Sigmoid colon (tissue), 4 donors: Measurements from ENCODE around the gene ZNF254.

Experiments used
- EP300 ChIP-seq, 4 donors: sonication (generic); formaldehyde crosslinking; IDR thresholded peaks; one replicate each; pipeline ENCODE4 v1.6.1; 2017; ENCODE audit warnings: antibody characterized with exemption in 4 of 4
- POLR2A ChIP-seq, 2 donors: fragments of 450-650 bp; IDR thresholded peaks; one replicate each; pipeline ENCODE4 v1.6.1; 2016; ENCODE audit warnings: antibody characterized with exemption in 2 of 2, mild to moderate bottlenecking in 2 of 2, moderate library complexity in 2 of 2
- POLR2AphosphoS5 ChIP-seq, 4 donors: sonication (generic); formaldehyde crosslinking; IDR thresholded peaks; one replicate each; pipeline ENCODE4 v1.6.1; 2017; ENCODE audit warnings: antibody characterized with exemption in 4 of 4
- TF ChIP-seq, protein P1 (sequence below), 4 experiments: fragments of 450-650 bp in 3 of 4; fragments of 200-600 bp in 1 of 4; IDR thresholded peaks; one replicate each; pipeline ENCODE4 v1.5.1; 2016 to 2019; ENCODE audit warnings: antibody characterized with exemption in 4 of 4, mild to moderate bottlenecking in 3 of 4, moderate library complexity in 2 of 4

DNA sequence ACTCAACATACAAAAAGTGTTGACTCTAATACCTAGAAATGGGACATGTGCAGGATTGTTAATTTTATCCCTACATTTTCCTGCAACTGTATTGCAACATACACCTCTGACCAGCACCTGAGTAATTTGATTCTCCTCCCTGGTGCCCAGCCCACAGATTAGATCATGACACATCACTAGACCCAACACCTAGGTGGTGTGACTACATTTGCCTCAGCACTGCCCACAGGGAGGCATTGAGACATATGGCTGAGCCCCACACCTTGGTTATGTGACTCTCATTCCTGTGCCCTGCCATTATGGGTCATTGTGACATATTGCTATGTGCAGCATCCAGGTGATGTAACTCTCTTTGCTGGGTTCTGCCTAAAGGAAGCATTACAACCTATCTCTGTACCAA is 13.2 kb upstream of the ZNF254 start:
- TF ChIP-seq, protein P1, sequence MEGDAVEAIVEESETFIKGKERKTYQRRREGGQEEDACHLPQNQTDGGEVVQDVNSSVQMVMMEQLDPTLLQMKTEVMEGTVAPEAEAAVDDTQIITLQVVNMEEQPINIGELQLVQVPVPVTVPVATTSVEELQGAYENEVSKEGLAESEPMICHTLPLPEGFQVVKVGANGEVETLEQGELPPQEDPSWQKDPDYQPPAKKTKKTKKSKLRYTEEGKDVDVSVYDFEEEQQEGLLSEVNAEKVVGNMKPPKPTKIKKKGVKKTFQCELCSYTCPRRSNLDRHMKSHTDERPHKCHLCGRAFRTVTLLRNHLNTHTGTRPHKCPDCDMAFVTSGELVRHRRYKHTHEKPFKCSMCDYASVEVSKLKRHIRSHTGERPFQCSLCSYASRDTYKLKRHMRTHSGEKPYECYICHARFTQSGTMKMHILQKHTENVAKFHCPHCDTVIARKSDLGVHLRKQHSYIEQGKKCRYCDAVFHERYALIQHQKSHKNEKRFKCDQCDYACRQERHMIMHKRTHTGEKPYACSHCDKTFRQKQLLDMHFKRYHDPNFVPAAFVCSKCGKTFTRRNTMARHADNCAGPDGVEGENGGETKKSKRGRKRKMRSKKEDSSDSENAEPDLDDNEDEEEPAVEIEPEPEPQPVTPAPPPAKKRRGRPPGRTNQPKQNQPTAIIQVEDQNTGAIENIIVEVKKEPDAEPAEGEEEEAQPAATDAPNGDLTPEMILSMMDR (IDR thresholded peaks at IDR 0.05) = no peak
- TF ChIP-seq POLR2AphosphoS5 (IDR thresholded peaks at IDR 0.05) = no peak
- TF ChIP-seq POLR2A (IDR thresholded peaks at IDR 0.05) = no peak
- TF ChIP-seq EP300 (IDR thresholded peaks at IDR 0.05) = no peak
